K562 (cell line): ENCODE measurements around the gene SLC16A1. TPM values are rescaled to one million over a fixed set of nuclear protein-coding genes. Genes with fewer than 3 reads are reported as not detected.

Experiments used
- AFF1 ChIP-seq, 2 experiments: fragments of 450-650 bp; IDR thresholded peaks; 2 replicates each; pipeline ENCODE4 v1.6.1; 2018; ENCODE audit warnings: mild to moderate bottlenecking in 2 of 2, low read depth in 1 of 2; ENCODE audit not compliant: partially characterized antibody in 2 of 2
- ARID3A ChIP-seq: IDR thresholded peaks from 2 replicates; pipeline ENCODE4 v1.6.1; 2012; ENCODE audit warnings: low read depth, low read length, improper control_type of control experiment, borderline replicate concordance
- ATF4 ChIP-seq: fragments of 450-650 bp; formaldehyde crosslinking; IDR thresholded peaks from 2 replicates; pipeline ENCODE4 v1.4.0; 2022; ENCODE audit warnings: mild to moderate bottlenecking, moderate library complexity
- CTBP1 ChIP-seq: fragments of 450-650 bp; IDR thresholded peaks from 2 replicates; pipeline ENCODE4 v1.6.1; 2016; ENCODE audit warnings: borderline replicate concordance
- ELF4 ChIP-seq: fragments of 450-650 bp; formaldehyde crosslinking; IDR thresholded peaks from 2 replicates; pipeline ENCODE4 v1.4.0; 2022; ENCODE audit warnings: missing genetic modification characterization
- ESRRB ChIP-seq: fragments of 250-450 bp; sonication (Bioruptor Pico); IDR thresholded peaks from 2 replicates; pipeline ENCODE4 v1.5.0; 2020; ENCODE audit warnings: mild to moderate bottlenecking, moderate library complexity, borderline replicate concordance
- FOSL1 ChIP-seq: fragments of 200-800 bp; sonication (Bioruptor generic); conservative IDR thresholded peaks from 2 replicates; pipeline ENCODE4 v1.6.1; 2016; ENCODE audit warnings: missing genetic modification characterization, missing compliant biosample characterization
- KLF1 ChIP-seq: fragments of 450-650 bp; IDR thresholded peaks from 2 replicates; pipeline ENCODE4 v1.6.1; 2016; ENCODE audit warnings: missing genetic modification characterization, missing compliant biosample characterization
- NONO ChIP-seq, 2 experiments: fragments of 200-400 bp in 1 of 2; fragments of 450-650 bp in 1 of 2; formaldehyde crosslinking in 1 of 2; IDR thresholded peaks; 2 replicates each; pipeline ENCODE4 v1.6.1; 2017; ENCODE audit warnings: low read depth in 2 of 2, mild to moderate bottlenecking in 2 of 2, moderate library complexity in 2 of 2, low read length in 1 of 2
- POLR2AphosphoS2 ChIP-seq: IDR thresholded peaks from 2 replicates; pipeline ENCODE4 v1.6.1; 2012; ENCODE audit warnings: low read length, improper control_type of control experiment
- SPI1 ChIP-seq: IDR thresholded peaks from 2 replicates; pipeline ENCODE4 v1.6.1; 2011; ENCODE audit warnings: low read depth, low read length, control low read depth, borderline replicate concordance
- SREBF2 ChIP-seq: sonication (generic); formaldehyde crosslinking; IDR thresholded peaks from 2 replicates; pipeline ENCODE4 v1.4.0; 2020; ENCODE audit warnings: mild to moderate bottlenecking, missing genetic modification reagents
- STAT6 ChIP-seq: sonication (generic); formaldehyde crosslinking; IDR thresholded peaks from 2 replicates; pipeline ENCODE4 v1.8.1; 2023; ENCODE audit warnings: mild to moderate bottlenecking, missing genetic modification reagents
- YY1 ChIP-seq, 3 experiments: IDR thresholded peaks; 2 replicates each; pipeline ENCODE4 v1.6.1; 2011; ENCODE audit warnings: low read length in 2 of 3, mild to moderate bottlenecking in 2 of 3, moderate library complexity in 2 of 3, borderline replicate concordance in 1 of 3, control low read depth in 1 of 3, low read depth in 1 of 3; ENCODE audit not compliant: insufficient read depth in 3 of 3, insufficient replicate concordance in 2 of 3, control insufficient read depth in 1 of 3, insufficient read length in 1 of 3; ENCODE audit errors: extremely low read depth in 1 of 3
- ZNF253 ChIP-seq: fragments of 250-450 bp; sonication (Bioruptor Pico); conservative IDR thresholded peaks from 2 replicates; pipeline ENCODE4 v1.6.1; 2021; ENCODE audit warnings: mild to moderate bottlenecking
- polyA plus RNA-seq, 8 experiments: library from polyadenylated mRNA; depleted of rRNA in 4 of 8; stranded (reverse) in 5 of 8; unstranded in 3 of 8; fragments of >200 nt; fragmentation: Nextera tagmentation in 2 of 8; fragmentation: Illumina TruSeq in 1 of 8; extraction: Ambion mirVana in 2 of 8; extraction: Trizol in 1 of 8; gene quantifications; 2 replicates each; pipeline versions ENCODE4 v1.2.1 to v1.2.3, GENCODE V29; 2011 to 2014; ENCODE audit warnings: inconsistent platforms in 1 of 8, missing spikeins in 1 of 8
- total RNA-seq, 7 experiments: library from RNA; depleted of rRNA in 6 of 7; stranded (reverse); fragments of >200 nt in 6 of 7; fragmentation: Illumina TruSeq in 2 of 7; extraction: Trizol in 2 of 7; gene quantifications; 2 replicates each; pipeline versions ENCODE4 v1.2.1 to v1.2.3, GENCODE V29; 2011 to 2021; ENCODE audit warnings: low replicate concordance in 1 of 7

Gene SLC16A1
- total and polyA plus RNA-seq, 9 of the 15 experiments (the other 6 are each of a cell fraction or from before 2014, with no cell fraction given), result 73.1 to 244 (median 117) TPM

- TF ChIP-seq YY1 (IDR thresholded peaks at IDR 0.05; ENCODE audit: borderline replicate concordance in 1 of 3, control insufficient read depth in 1 of 3, extremely low read depth in 1 of 3, insufficient read depth in 3 of 3, insufficient read length in 1 of 3, insufficient replicate concordance in 2 of 3, low read depth in 1 of 3, low read length in 2 of 3) (no peak), KLF1 (no peak), POLR2AphosphoS2 (no peak), SREBF2 (CRISPR knock-in tag) (no peak), NONO (IDR thresholded peaks at IDR 0.05; ENCODE audit: low read depth in 2 of 2, low read length in 1 of 2) (no peak), ZNF253 (CRISPR knock-in tag) (no peak), AFF1 (IDR thresholded peaks at IDR 0.05; ENCODE audit: low read depth in 1 of 2, partially characterized antibody in 2 of 2) (no peak), FOSL1 (tag) (no peak), STAT6 (CRISPR knock-in tag) (no peak), CTBP1 (no peak), ARID3A (no peak), ELF4 (0 out of 2 replicates have a peak, but pooled peaks have one; percentile 36), SPI1 (peak; percentile 81; the same call in 1 of the 2 replicates), ESRRB (no peak), ATF4 (CRISPR knock-in tag) (0 out of 2 replicates have a peak, but pooled peaks have one; percentile 11)
Measured at GRCh38 chr1:112905395-112906149, 50.4 kb downstream of the SLC16A1 start (continued).
